Measurements from ENCODE around the gene CACNG4. TPM values are rescaled to one million over a fixed set of nuclear protein-coding genes. Genes with fewer than 3 reads are reported as not detected.

The CACNG4 gene
- total and polyA plus RNA-seq, 2 of the 4 experiments (the other 2 are of a cell fraction) = under 0.01 to 0.53 TPM

DNA sequence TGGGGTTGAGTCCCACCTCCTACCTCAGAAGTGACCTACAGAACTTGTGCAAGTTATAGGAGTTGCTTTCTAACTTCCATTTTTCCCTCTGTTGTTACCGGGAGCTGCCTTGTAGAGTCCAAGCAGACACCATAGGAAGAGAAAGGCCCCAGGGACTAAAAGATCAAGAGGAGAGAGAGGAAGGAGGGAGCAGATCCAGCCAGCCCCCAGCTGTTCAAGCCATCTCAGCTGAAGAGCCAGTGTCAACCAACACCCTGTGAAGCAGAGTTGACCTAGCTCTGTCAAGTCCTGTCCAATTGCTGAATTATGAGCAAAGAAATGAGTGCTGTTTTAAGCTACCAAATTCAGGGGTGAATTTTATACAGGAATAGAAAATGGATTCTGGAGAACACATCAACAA, 34.9 kb upstream of the CACNG4 start:
- ChIA-PET CTCF (no interaction called here), POLR2A (ENCODE audit: unreplicated experiment) (no interaction called here)
- Histone ChIP-seq H3K9me1 (ENCODE audit: insufficient read depth, low read length) (no peaks in the 10 kb centered on the region), H4K8ac (ENCODE audit: low read depth in 2 of 2, low read length in 2 of 2) (no peak overlapping the region), H2BK20ac (ENCODE audit: low read depth, low read length) (no peak overlapping the region), H4K20me1 (ENCODE audit: insufficient read depth, low read length) (no peaks in the 10 kb centered on the region), H2AFZ (replicated peaks; ENCODE audit: low read length, poor library complexity) (no peak overlapping the region), H3K23ac (ENCODE audit: low read depth, low read length) (no peak overlapping the region), H3K56ac (ENCODE audit: extremely low read depth, insufficient read depth, low read length) (no peak overlapping the region), H2AK5ac (ENCODE audit: low read depth, low read length) (no peak overlapping the region), H4K91ac (ENCODE audit: insufficient read depth, low read depth, low read length) (no peak overlapping the region), H3K9ac (ENCODE audit: low read depth, low read length) (no peak overlapping the region), H2BK5ac (ENCODE audit: low read depth, low read length, poor library complexity, severe bottlenecking) (no peak overlapping the region), H2BK15ac (ENCODE audit: low read depth, low read length) (no peak overlapping the region), H3K4me1 (ENCODE audit: control insufficient read depth, insufficient read depth, low read length) (no peaks in the 10 kb centered on the region), H3K27ac (ENCODE audit: insufficient read depth, low read length) (no peak overlapping the region), H3K4ac (ENCODE audit: low read depth, low read length) (no peak overlapping the region), H3K27me3 (ENCODE audit: control insufficient read depth, insufficient read depth, low read length) (peaks cover 28% of the 10 kb centered on the region), H3K4me2 (ENCODE audit: low read depth, low read length) (no peak overlapping the region), H3K18ac (ENCODE audit: low read depth, low read length) (no peak overlapping the region), H2AK9ac (replicated peaks; ENCODE audit: low read depth, low read length, poor library complexity) (no peak overlapping the region), H3K79me1 (ENCODE audit: low read depth in 1 of 2, low read length in 2 of 2) (no peaks in the 10 kb centered on the region), H3K14ac (replicated peaks; ENCODE audit: low read depth, low read length) (no peak overlapping the region), H4K5ac (ENCODE audit: low read depth, low read length) (no peak overlapping the region), H2BK120ac (ENCODE audit: low read depth, low read length) (no peak overlapping the region), H3K36me3 (ENCODE audit: control insufficient read depth, insufficient read depth, low read length) (no peaks in the 10 kb centered on the region), H3K4me3 (ENCODE audit: insufficient read depth, low read depth, low read length) (no peak overlapping the region), H3K9me3 (ENCODE audit: control insufficient read depth, insufficient read depth, low read length) (no peaks in the 10 kb centered on the region)
- DNase-seq (no peak), ATAC-seq (ENCODE audit: low read depth) (no peak)
- TF ChIP-seq RFX5 (IDR thresholded peaks at IDR 0.05; ENCODE audit: low read depth, low read length) (no peak), SMC3 (IDR thresholded peaks at IDR 0.05; ENCODE audit: low read depth, low read length) (no peak), MXI1 (IDR thresholded peaks at IDR 0.05; ENCODE audit: borderline replicate concordance, low read depth, low read length) (no peak), MAZ (IDR thresholded peaks at IDR 0.05; ENCODE audit: borderline replicate concordance, low read depth, low read length) (no peak), CEBPB (IDR thresholded peaks at IDR 0.05; ENCODE audit: low read depth, low read length) (no peak), MAFK (IDR thresholded peaks at IDR 0.05; ENCODE audit: low read depth, low read length) (no peak), POLR2A (IDR thresholded peaks at IDR 0.05; ENCODE audit: low read depth, low read length) (no peak), BHLHE40 (IDR thresholded peaks at IDR 0.05; ENCODE audit: low read depth, low read length) (no peak), NFE2L2 (IDR thresholded peaks at IDR 0.05; ENCODE audit: low read depth, low read length) (no peak), RCOR1 (IDR thresholded peaks at IDR 0.05; ENCODE audit: insufficient replicate concordance, low read length) (no peak), CHD1 (IDR thresholded peaks at IDR 0.05; ENCODE audit: low read depth, low read length) (no peak)
- TF ChIP-seq, protein P1, sequence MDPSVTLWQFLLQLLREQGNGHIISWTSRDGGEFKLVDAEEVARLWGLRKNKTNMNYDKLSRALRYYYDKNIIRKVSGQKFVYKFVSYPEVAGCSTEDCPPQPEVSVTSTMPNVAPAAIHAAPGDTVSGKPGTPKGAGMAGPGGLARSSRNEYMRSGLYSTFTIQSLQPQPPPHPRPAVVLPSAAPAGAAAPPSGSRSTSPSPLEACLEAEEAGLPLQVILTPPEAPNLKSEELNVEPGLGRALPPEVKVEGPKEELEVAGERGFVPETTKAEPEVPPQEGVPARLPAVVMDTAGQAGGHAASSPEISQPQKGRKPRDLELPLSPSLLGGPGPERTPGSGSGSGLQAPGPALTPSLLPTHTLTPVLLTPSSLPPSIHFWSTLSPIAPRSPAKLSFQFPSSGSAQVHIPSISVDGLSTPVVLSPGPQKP (IDR thresholded peaks at IDR 0.05; ENCODE audit: borderline replicate concordance, low read depth, low read length) = no peak
- TF ChIP-seq, protein P2, sequence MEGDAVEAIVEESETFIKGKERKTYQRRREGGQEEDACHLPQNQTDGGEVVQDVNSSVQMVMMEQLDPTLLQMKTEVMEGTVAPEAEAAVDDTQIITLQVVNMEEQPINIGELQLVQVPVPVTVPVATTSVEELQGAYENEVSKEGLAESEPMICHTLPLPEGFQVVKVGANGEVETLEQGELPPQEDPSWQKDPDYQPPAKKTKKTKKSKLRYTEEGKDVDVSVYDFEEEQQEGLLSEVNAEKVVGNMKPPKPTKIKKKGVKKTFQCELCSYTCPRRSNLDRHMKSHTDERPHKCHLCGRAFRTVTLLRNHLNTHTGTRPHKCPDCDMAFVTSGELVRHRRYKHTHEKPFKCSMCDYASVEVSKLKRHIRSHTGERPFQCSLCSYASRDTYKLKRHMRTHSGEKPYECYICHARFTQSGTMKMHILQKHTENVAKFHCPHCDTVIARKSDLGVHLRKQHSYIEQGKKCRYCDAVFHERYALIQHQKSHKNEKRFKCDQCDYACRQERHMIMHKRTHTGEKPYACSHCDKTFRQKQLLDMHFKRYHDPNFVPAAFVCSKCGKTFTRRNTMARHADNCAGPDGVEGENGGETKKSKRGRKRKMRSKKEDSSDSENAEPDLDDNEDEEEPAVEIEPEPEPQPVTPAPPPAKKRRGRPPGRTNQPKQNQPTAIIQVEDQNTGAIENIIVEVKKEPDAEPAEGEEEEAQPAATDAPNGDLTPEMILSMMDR (conservative IDR thresholded peaks at IDR 0.05; ENCODE audit: low read depth, low read length) = no peak
- TF ChIP-seq, protein P3, sequence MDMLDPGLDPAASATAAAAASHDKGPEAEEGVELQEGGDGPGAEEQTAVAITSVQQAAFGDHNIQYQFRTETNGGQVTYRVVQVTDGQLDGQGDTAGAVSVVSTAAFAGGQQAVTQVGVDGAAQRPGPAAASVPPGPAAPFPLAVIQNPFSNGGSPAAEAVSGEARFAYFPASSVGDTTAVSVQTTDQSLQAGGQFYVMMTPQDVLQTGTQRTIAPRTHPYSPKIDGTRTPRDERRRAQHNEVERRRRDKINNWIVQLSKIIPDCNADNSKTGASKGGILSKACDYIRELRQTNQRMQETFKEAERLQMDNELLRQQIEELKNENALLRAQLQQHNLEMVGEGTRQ (IDR thresholded peaks at IDR 0.05; ENCODE audit: low read depth, low read length) = no peak
- in situ Hi-C loops (cut with MboI; ENCODE audit: low sequenced_read_pairs) (no loop called here), dilution Hi-C loops (cut with HindIII; ENCODE audit: low sequenced_read_pairs, unreplicated experiment) (no loop called here), intact Hi-C loops (cut with micrococcal nuclease) (no loop called here)
- no TSS peak for BruUV-seq (replicated peaks)
- no CpG with 5 or more reads among the region's 1 CpG for WGBS, 2 experiments (ENCODE audit: extremely low coverage in 2 of 2, insufficient read length in 1 of 2)

All from IMR-90 (cell line).